Measurements from ENCODE around the gene CFAP99. TPM values are rescaled to one million over a fixed set of nuclear protein-coding genes. Genes with fewer than 3 reads are reported as not detected.

The CFAP99 gene
- total RNA-seq, 2 experiments from 2014 or later: 0.05 TPM; not detected in 1

DNA sequence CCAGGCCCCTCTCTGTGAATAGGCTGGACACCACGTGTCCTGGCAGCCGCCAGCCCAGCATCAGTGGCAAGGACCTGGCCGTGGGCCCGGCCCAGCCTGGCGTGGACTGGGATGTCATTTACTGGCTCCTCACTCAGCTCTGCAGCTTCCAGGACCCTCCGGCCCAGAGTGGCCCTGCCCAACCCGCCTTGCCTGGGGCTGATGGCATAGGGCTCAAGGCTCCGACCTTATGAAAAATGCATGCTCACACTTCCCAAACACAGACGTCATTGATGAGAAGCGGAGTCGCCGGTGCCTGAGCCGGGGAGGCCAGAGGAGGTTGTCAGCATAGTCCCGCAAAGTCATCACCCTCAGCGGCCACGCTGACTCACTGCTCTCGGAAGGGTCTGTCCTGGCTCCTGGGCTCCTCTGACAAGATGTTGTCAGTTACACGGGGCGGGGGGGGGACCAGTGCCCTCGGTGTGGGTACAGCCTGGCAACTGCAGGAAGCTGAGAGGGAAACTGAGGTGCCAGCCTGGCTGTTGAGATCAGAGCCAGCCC is 14.3 kb downstream of the CFAP99 start:
- H3K27ac Mint-ChIP-seq: no peak overlapping the region
- DNase-seq (no peak), ATAC-seq (no peak)
- intact Hi-C loops (cut with DNase I, micrococcal nuclease): no loop called here
- no peaks in the 10 kb centered on the region for H3K36me3 Mint-ChIP-seq (ENCODE audit: low read depth)
- no peak overlapping the region for H3K4me3 Mint-ChIP-seq
- CTCF ChIA-PET: no interaction called here
- no peaks in the 10 kb centered on the region for H3K9me3 Mint-ChIP-seq (ENCODE audit: low read depth)
- no peaks in the 10 kb centered on the region for H3K27me3 Mint-ChIP-seq
- no peaks in the 10 kb centered on the region for H3K4me1 Mint-ChIP-seq
- POLR2A ChIA-PET: no interaction called here

DNA sequence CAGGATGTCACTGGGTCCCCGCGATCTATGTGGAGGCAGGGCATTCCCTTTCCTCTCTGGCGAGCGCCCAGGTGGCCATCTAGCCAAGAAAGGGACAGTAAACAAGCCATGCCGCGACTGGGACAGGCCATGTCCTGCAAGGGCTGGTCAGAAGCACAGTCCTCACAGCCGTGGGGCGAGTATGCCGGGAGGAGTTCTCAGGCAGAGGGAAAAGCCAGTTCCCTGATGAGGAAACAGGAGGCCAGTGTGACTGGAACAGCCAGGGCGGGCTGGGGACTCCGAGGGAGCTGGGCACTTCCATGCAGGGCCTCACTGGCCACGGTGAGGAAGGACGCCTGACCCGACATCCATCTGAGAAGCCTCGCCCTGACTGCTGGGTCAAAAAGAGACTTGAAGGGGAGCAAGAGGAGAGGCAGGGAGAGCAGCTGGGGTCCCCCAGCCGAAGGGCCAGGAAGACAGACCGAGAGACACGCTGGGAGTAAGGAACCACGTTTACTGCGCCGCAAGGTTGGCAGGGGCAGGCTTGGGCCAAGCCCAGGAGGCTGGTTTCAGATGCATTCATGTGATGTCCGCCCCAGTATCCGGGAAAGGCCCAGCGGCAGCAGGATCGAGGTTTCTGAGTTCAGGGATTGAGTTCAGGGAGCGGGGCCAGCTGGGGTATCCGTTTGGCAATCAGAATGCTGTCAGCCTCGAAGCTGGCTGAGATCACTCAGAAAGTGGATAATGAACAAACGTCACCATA is 15.0 kb downstream of the CFAP99 start:
- POLR2A ChIA-PET: no interaction called here
- Mint-ChIP-seq H3K27ac (no peak overlapping the region), H3K4me3 (no peak overlapping the region), H3K36me3 (ENCODE audit: low read depth) (no peaks in the 10 kb centered on the region), H3K27me3 (no peaks in the 10 kb centered on the region), H3K4me1 (no peaks in the 10 kb centered on the region), H3K9me3 (ENCODE audit: low read depth) (no peaks in the 10 kb centered on the region)
- CTCF ChIA-PET: interaction anchor here (0.5 to 0.7 kb wide), 2 partner anchors 13 to 134 kb away, joined by 3 to 4 read pairs; no protein-coding TSS in a partner anchor
- ATAC-seq: no peak
- no peak for DNase-seq
- intact Hi-C loops (cut with DNase I, micrococcal nuclease): no loop called here

DNA sequence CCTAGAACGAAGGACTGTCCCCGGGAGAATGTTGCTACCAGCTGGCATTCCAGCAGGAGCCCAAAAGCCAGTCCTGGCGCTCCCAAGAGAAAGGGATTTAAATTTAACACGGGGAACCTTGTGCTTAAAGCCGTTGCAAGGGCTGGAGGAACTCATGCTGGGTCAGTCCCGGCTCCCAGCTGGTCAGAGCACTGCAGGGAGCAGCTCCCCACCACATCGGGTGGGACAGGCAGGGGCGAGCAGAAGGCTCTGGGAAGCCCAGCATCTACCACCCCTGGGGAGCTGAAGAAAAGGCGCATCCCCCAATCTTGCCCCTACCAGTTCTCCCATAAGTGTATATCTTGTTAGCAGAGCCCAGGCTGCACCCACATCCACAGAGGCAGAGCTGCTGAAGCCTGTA is 15.7 kb downstream of the CFAP99 start:
- DNase-seq (no peak), ATAC-seq (no peak)
- no peaks in the 10 kb centered on the region for H3K9me3 Mint-ChIP-seq (ENCODE audit: low read depth)
- H3K36me3 Mint-ChIP-seq (ENCODE audit: low read depth): no peaks in the 10 kb centered on the region
- no peak overlapping the region for H3K4me3 Mint-ChIP-seq
- ChIA-PET POLR2A (no interaction called here), CTCF (interaction anchor here (0.5 to 0.7 kb wide), 2 partner anchors 13 to 135 kb away, joined by 3 to 4 read pairs; no protein-coding TSS in a partner anchor)
- no peaks in the 10 kb centered on the region for H3K4me1 Mint-ChIP-seq
- intact Hi-C loops (cut with DNase I, micrococcal nuclease): no loop called here
- H3K27me3 Mint-ChIP-seq: no peaks in the 10 kb centered on the region
- H3K27ac Mint-ChIP-seq: no peak overlapping the region

DNA sequence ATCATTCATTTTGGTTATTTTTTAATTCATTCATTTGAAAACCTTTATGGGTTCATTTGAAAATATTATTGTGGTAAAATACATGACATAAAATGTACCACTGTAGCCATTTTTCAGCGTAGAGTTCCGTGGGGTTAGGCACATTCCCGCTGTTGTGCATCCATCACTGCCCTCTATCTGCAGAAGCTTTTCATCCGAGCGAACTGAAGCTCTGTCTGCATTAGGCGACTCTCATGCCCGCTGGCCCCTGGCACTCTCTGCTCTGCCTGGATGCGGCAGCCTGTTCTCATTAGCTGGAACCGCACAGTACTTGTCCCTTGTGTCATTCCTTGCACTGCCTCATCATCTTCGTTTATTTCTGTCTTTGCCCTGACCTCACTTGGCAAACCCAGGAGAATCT is 17.5 kb downstream of the CFAP99 start:
- intact Hi-C loops (cut with DNase I, micrococcal nuclease): no loop called here
- H3K9me3 Mint-ChIP-seq (ENCODE audit: low read depth): no peaks in the 10 kb centered on the region
- H3K27me3 Mint-ChIP-seq: no peaks in the 10 kb centered on the region
- H3K4me3 Mint-ChIP-seq: no peak overlapping the region
- ChIA-PET POLR2A (no interaction called here), CTCF (interaction anchor here (0.5 to 1.7 kb wide), 3 partner anchors 17 to 338 kb away, joined by 3 to 5 read pairs (median 4); partner anchors contain the start of gene CFAP99)
- H3K4me1 Mint-ChIP-seq: no peaks in the 10 kb centered on the region
- DNase-seq: no peak
- H3K27ac Mint-ChIP-seq: no peak overlapping the region
- H3K36me3 Mint-ChIP-seq (ENCODE audit: low read depth): no peaks in the 10 kb centered on the region
- ATAC-seq: no peak

DNA sequence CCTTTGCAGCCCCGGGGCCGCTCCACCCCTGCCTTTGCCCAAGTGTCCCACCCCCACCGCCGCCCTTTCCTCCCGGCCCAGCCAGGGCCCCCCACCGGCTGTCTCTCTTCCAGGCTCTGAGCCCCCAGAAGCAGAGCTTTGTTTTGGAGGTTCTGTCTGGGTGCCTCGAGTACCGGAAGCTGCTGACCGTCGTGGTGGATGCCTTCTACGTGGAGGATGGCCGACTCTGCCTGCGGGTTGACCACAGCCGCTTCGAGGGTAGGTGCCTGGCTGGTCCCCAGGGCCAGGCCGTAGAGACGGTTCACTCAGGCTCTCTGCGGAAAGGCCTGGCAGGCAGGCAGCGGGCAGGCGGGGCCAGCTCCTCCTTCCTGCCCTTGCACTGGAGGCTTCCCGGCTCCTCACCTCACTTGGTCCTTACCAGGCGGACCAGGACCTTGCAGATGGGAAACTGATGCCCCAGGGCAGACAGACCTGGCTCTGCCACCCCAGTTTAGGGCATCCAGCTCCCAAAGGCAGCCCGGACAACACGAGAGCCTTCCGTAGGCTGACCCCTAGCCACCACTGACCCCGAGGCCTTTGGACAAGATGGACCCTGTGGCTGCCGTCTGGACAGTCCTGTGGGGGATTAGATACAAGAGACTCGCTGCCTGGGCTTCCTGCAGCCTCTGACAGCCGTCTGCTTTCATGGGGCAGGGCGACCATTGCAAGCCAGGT is 18.2 kb downstream of the CFAP99 start:
- no peak for DNase-seq
- H3K27ac Mint-ChIP-seq: no peak overlapping the region
- H3K4me3 Mint-ChIP-seq: no peak overlapping the region
- no peaks in the 10 kb centered on the region for H3K9me3 Mint-ChIP-seq (ENCODE audit: low read depth)
- POLR2A ChIA-PET: no interaction called here
- intact Hi-C loops (cut with DNase I, micrococcal nuclease): no loop called here
- no peak for ATAC-seq
- no peaks in the 10 kb centered on the region for H3K36me3 Mint-ChIP-seq (ENCODE audit: low read depth)
- peaks cover 2% of the 10 kb centered on the region for H3K4me1 Mint-ChIP-seq
- CTCF ChIA-PET: interaction anchor here (0.5 to 1.7 kb wide), 2 partner anchors 217 to 339 kb away, joined by 3 to 5 read pairs; no protein-coding TSS in a partner anchor
- H3K27me3 Mint-ChIP-seq: no peaks in the 10 kb centered on the region

DNA sequence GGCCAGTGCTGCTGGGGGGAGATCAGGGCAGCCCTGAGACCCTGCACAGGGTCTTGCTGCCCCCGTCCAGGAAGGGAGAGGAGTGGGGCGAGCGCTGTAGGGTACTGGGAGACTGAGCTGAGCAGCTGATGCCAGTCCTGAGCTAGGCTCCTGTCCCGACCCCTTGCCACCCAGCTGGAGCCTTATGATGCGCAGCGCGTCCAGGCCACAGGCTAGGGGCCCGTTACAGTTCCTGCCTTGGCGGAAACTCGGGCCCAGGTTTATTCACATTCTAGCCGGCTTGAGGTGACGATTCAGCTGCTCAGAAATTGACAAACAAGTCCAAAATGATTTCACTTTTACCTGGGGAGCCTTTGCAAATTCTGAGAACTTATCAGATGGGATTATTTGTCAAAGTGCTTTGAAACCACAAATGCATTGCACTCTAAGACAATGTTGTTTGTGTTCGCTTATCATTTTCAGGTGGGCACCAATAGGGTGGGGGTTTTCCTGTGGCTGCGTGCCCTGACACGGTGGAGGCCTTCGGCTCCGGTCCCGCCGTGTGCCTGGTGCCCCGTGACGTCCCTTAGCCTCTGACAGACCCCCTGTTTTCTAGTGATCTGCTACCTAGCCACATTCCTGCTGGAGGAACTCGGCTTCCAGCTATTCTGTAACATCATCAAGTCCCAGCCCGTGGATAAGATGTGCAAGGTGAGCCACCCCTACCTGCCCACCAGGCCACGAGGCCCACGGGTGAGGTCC is 18.9 kb downstream of the CFAP99 start:
- H3K36me3 Mint-ChIP-seq (ENCODE audit: low read depth): no peaks in the 10 kb centered on the region
- H3K27ac Mint-ChIP-seq: no peak overlapping the region
- H3K27me3 Mint-ChIP-seq: no peaks in the 10 kb centered on the region
- H3K9me3 Mint-ChIP-seq (ENCODE audit: low read depth): no peaks in the 10 kb centered on the region
- ChIA-PET CTCF (interaction anchor here (1.1 to 1.7 kb wide), 2 partner anchors 64 to 218 kb away, joined by 3 to 5 read pairs; no protein-coding TSS in a partner anchor), POLR2A (no interaction called here)
- H3K4me1 Mint-ChIP-seq: peaks cover 2% of the 10 kb centered on the region
- intact Hi-C loops (cut with DNase I, micrococcal nuclease): no loop called here
- DNase-seq: no peak
- no peak overlapping the region for H3K4me3 Mint-ChIP-seq
- ATAC-seq: no peak

DNA sequence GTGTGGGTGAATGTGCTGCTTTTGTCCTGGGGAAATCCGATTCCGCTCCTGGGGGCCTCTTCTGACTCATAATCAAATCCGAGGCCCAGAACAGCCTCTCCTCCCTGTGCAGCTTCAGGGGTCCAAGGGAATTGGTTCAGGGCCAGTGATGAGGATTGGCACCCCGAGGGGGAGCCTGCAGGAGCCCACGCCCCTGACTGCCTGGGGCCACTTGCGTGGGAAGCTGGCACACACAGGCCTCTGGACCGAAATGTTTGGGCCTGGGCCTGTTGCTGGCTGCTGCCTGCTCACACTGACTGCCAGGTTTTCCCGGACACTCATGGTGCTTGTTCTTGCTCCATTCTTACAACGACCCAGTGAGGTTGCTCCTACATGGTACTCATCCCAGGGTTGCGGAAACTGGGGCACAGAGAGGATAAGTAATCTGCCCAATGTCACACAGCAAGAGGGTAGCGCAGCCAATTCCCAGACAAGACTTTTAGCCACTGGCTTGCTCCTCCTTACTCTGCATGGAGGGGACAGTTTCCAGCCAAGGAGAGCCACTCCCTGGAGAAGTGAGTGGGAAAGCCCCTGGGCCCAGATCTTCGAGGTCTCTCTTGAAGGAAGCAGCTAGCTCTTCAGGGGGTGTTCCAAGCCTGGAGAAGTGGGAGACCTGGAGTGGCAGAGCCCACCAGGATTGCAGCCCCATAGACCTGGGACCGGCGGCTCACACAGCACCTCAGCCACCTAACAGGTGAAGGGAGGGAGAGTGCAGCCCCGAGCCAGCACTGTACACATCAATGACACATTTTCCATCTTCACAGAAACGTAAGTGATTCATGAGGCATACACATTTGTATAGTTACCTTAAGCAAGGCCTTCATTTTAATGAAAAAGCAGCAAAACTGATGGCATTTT is 20.3 kb downstream of the CFAP99 start:
- POLR2A ChIA-PET: no interaction called here
- Mint-ChIP-seq H3K27ac (no peak overlapping the region), H3K4me1 (peaks cover 2% of the 10 kb centered on the region), H3K27me3 (no peaks in the 10 kb centered on the region), H3K4me3 (no peak overlapping the region), H3K9me3 (ENCODE audit: low read depth) (no peaks in the 10 kb centered on the region), H3K36me3 (ENCODE audit: low read depth) (no peaks in the 10 kb centered on the region)
- ATAC-seq: no peak
- intact Hi-C loops (cut with DNase I, micrococcal nuclease): no loop called here
- DNase-seq: no peak
- CTCF ChIA-PET: interaction anchor here (0.6 to 1.4 kb wide), 4 partner anchors 207 to 225 kb away, joined by 3 to 4 read pairs (median 3); no protein-coding TSS in a partner anchor

DNA sequence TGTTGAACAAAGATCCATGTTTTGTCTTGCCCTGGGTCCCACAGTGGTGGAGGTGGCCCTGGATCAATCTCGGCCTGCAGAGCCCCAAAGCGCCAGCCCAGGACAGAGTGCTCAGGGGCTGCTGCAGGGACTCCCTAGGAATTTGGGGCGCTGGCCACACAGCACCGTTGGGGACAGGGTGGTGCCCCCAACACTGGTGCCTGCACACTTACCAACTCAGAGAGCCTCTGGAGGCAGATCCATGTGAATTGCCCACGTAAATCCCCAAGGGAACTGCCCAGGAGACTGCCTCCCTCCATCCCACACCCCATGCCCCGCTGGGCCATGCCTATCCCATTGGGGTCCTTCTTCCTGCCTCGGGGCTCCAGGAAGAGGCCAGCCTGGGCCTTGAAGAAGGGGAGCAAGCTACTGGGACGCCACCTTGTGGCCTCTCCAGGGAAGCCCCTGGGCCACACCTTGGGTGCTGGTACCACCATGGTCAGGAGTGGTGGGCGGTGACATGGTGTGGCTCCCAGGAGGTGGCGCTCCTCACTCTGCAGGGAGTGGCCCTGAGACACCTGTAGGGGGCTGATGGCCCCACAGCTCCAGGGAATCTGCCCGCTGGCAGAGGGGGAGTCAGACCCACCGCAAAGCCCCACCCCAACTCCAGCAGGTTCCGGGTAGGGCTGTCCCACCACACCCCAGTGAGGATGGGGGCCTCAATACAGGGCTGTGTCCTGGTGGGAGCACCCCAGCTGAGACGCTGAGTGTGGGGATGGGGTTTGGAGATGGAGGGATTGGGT is 22.8 kb downstream of the CFAP99 start:
- Mint-ChIP-seq H3K36me3 (ENCODE audit: low read depth) (no peaks in the 10 kb centered on the region), H3K27ac (no peak overlapping the region), H3K27me3 (no peaks in the 10 kb centered on the region), H3K4me3 (no peak overlapping the region), H3K4me1 (peaks cover 2% of the 10 kb centered on the region), H3K9me3 (ENCODE audit: low read depth) (no peaks in the 10 kb centered on the region)
- CTCF ChIA-PET: interaction anchor here (0.6 to 2.5 kb wide), 10 partner anchors 10 to 221 kb away, joined by 3 to 18 read pairs (median 4); partner anchors contain the start of genes CFAP99 and RNF4
- intact Hi-C loops (cut with DNase I, micrococcal nuclease): loop anchor here (1.0 to 2.0 kb wide), 4 partner anchors 21 to 221 kb away; partner anchors contain the start of genes CFAP99 (in 1 of the 2) and ZFYVE28 (in 1 of the 2)
- POLR2A ChIA-PET: interaction anchor here (0.6 to 1.2 kb wide), 2 partner anchors 26 to 569 kb away, joined by 3 to 4 read pairs; no protein-coding TSS in a partner anchor
- peak; percentile 100 for ATAC-seq
- DNase-seq: peak; percentile 91

DNA sequence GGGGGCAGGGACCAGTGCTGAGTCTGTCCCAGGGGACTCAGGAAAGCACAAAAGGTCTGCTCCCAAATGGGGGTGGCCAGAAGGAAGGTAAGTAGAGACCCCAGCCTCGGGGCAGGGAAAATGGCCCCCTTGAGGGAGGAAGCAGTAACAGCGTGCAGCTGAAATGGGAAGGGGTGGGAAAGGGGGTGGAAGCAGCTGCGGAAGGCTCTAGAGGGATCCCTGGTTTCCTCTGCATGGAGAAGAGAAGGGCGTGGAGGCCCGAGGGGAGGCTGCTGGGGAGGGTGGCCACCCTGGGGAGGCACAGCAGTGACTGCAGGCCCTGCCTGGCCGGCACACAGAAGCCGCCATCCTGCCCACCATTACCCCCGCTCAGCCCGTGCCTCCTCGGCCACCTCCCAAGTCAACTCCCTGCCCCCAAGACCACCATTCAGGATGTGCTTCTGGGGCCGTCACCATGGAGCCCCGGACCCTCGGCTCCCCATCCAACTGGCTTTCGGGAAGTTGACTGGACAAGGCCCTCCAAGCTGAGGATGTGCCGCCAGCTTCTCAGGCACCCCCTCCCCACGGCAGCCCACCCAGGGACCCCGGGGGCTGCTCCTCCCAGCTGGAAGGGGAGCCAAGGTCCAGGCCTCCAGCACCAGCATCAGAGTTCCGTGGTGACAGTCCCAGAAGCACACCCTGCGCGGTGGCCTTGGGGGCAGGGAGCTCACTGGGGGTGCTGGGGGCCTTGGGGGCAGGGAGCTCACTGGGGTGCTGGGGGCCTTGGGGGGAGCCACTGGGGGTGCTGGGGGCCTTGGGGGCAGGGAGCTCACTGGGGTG is 23.6 kb downstream of the CFAP99 start:
- H3K27me3 Mint-ChIP-seq: no peaks in the 10 kb centered on the region
- ChIA-PET CTCF (interaction anchor here (1.0 to 2.5 kb wide), 9 partner anchors 10 to 222 kb away, joined by 3 to 18 read pairs (median 4); partner anchors contain the start of gene CFAP99), POLR2A (interaction anchor here (0.6 to 1.2 kb wide), 2 partner anchors 27 to 569 kb away, joined by 3 to 4 read pairs; no protein-coding TSS in a partner anchor)
- H3K4me1 Mint-ChIP-seq: peaks cover 2% of the 10 kb centered on the region
- H3K4me3 Mint-ChIP-seq: no peak overlapping the region
- H3K27ac Mint-ChIP-seq: no peak overlapping the region
- intact Hi-C loops (cut with DNase I, micrococcal nuclease): loop anchor here in 1 of 2 experiments (1.0 kb wide), 1 partner anchor 222 kb away; no protein-coding TSS in a partner anchor
- ATAC-seq (no peak), DNase-seq (no peak)
- H3K36me3 Mint-ChIP-seq (ENCODE audit: low read depth): no peaks in the 10 kb centered on the region
- no peaks in the 10 kb centered on the region for H3K9me3 Mint-ChIP-seq (ENCODE audit: low read depth)
